HG03108 (cell line): Measurements from ENCODE around the gene PARVG.

ENCODE experiments used
- ATAC-seq: cut with Tn5 transposase; IDR thresholded peaks from one replicate; pipeline ENCODE4 v1.9.1; 2021; ENCODE audit warnings: moderate library complexity; ENCODE audit not compliant: unreplicated experiment

Gene PARVG

GRCh38 chr22:44210722-44211121, 30.0 kb downstream of the PARVG start:
- no peak for ATAC-seq

- no peak for ATAC-seq
Measured at GRCh38 chr22:44211256-44211945, 30.7 kb downstream of the PARVG start.

- ATAC-seq = no peak
Measured at GRCh38 chr22:44211946-44212930, 31.5 kb downstream of the PARVG start.

- no peak for ATAC-seq
Measured at GRCh38 chr22:44212936-44213335, 32.2 kb downstream of the PARVG start.

GRCh38 chr22:44213489-44214043, 32.8 kb downstream of the PARVG start:
- ATAC-seq = no peak

- no peak for ATAC-seq
Measured at GRCh38 chr22:44214187-44214586, 33.5 kb downstream of the PARVG start.

- ATAC-seq = no peak
Measured at GRCh38 chr22:44214764-44215163, 34.0 kb downstream of the PARVG start.

- ATAC-seq = no peak
Measured at GRCh38 chr22:44215287-44215686, 34.6 kb downstream of the PARVG start.

GRCh38 chr22:44217346-44217745, 36.6 kb downstream of the PARVG start:
- ATAC-seq = no peak

GRCh38 chr22:44218071-44218470, 37.3 kb downstream of the PARVG start:
- no peak for ATAC-seq

- no peak for ATAC-seq
Measured at GRCh38 chr22:44219101-44219870, 38.6 kb downstream of the PARVG start.

GRCh38 chr22:44220727-44221680, 40.3 kb downstream of the PARVG start:
- no peak for ATAC-seq

- ATAC-seq = no peak
Measured at GRCh38 chr22:44221710-44222475, 41.2 kb downstream of the PARVG start.

- ATAC-seq = no peak
Measured at GRCh38 chr22:44224166-44224565, 43.4 kb downstream of the PARVG start.

GRCh38 chr22:44225091-44225689, 44.5 kb downstream of the PARVG start:
- ATAC-seq = no peak

GRCh38 chr22:44225812-44226211, 45.1 kb downstream of the PARVG start:
- no peak for ATAC-seq

GRCh38 chr22:44229331-44229730, 48.6 kb downstream of the PARVG start:
- no peak for ATAC-seq

GRCh38 chr22:44229809-44230208, 49.1 kb downstream of the PARVG start:
- no peak for ATAC-seq

- no peak for ATAC-seq
Measured at GRCh38 chr22:44231233-44231632, 50.5 kb downstream of the PARVG start.
